ENCODE measurements around the gene CXXC5. TPM values are rescaled to one million over a fixed set of nuclear protein-coding genes. Genes with fewer than 3 reads are reported as not detected.
A peak's percentile ranks its signal among the peaks of the same experiment; 100 is the strongest.

CXXC5 gene
- total RNA-seq, 1 experiment from 2014 or later, result 85.0 TPM

GRCh38 chr5:139711067-139711905 is 63.1 kb downstream of the CXXC5 start:
- no peaks in the 10 kb centered on the region for H3K36me3 ChIP-seq (ENCODE audit: control insufficient read depth, insufficient read depth, low read length)
- POLR2A ChIA-PET, result interaction anchor here (0.6 kb wide), 2 partner anchors 12 to 229 kb away, joined by 3 to 6 read pairs; partner anchors contain the start of gene STING1
- in situ Hi-C loops (cut with HindIII; ENCODE audit: low pct_unique_long_range_greater_than_20kb, low sequenced_read_pairs) (no loop called here), intact Hi-C loops (cut with micrococcal nuclease; ENCODE audit: unreplicated experiment) (no loop called here)
- CTCF ChIA-PET, result interaction anchor here (0.7 to 1.1 kb wide), 3 partner anchors 9 to 63 kb away, joined by 3 to 7 read pairs (median 4); partner anchors contain the start of gene CXXC5
- peak overlapping the region; percentile 57 to 62 for H3K4me3 ChIP-seq (ENCODE audit: low read depth in 2 of 2, low read length in 2 of 2)
- H3K27me3 ChIP-seq (ENCODE audit: control insufficient read depth, insufficient read depth, low read length), result no peaks in the 10 kb centered on the region
- no peak for DNase-seq (ENCODE audit: low read depth, low spot score)
- 0 out of 2 replicates have a peak overlapping the region, but pooled peaks have one; percentile 17 for H3K27ac ChIP-seq (ENCODE audit: low read length)
- no peak for TF ChIP-seq TCF7L2 (IDR thresholded peaks at IDR 0.05; ENCODE audit: low read depth, low read length)
- 0 out of 2 replicates have a peak, but pooled peaks have one; percentile 14 for TF ChIP-seq SIN3A (IDR thresholded peaks at IDR 0.05; ENCODE audit: borderline replicate concordance, insufficient read depth, low read depth, low read length)
- no peak for TF ChIP-seq POLR2AphosphoS5 (IDR thresholded peaks at IDR 0.05; ENCODE audit: low read depth, low read length)
- TF ChIP-seq, protein P1, sequence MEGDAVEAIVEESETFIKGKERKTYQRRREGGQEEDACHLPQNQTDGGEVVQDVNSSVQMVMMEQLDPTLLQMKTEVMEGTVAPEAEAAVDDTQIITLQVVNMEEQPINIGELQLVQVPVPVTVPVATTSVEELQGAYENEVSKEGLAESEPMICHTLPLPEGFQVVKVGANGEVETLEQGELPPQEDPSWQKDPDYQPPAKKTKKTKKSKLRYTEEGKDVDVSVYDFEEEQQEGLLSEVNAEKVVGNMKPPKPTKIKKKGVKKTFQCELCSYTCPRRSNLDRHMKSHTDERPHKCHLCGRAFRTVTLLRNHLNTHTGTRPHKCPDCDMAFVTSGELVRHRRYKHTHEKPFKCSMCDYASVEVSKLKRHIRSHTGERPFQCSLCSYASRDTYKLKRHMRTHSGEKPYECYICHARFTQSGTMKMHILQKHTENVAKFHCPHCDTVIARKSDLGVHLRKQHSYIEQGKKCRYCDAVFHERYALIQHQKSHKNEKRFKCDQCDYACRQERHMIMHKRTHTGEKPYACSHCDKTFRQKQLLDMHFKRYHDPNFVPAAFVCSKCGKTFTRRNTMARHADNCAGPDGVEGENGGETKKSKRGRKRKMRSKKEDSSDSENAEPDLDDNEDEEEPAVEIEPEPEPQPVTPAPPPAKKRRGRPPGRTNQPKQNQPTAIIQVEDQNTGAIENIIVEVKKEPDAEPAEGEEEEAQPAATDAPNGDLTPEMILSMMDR (IDR thresholded peaks at IDR 0.05), result no peak; the same call in 1 of the 2 replicates
- TF ChIP-seq REST (IDR thresholded peaks at IDR 0.05; ENCODE audit: insufficient read depth in 1 of 2, low read depth in 2 of 2, low read length in 1 of 2), result no peak
- no peaks in the 10 kb centered on the region for H3K9me3 ChIP-seq (ENCODE audit: control insufficient read depth, insufficient read depth, low read depth, low read length)
- peak; percentile 52 for ATAC-seq
- no TSS peak for BruUV-seq (replicated peaks)
- H3K4me1 ChIP-seq (ENCODE audit: control insufficient read depth, insufficient read depth, low read length), result peaks cover 26% of the 10 kb centered on the region

GRCh38 chr5:139711906-139712224 is 63.7 kb downstream of the CXXC5 start:
- no peaks in the 10 kb centered on the region for H3K36me3 ChIP-seq (ENCODE audit: control insufficient read depth, insufficient read depth, low read length)
- BruUV-seq (replicated peaks), result no TSS peak
- ATAC-seq (no peak), DNase-seq (ENCODE audit: low read depth, low spot score) (no peak)
- no peaks in the 10 kb centered on the region for H3K27me3 ChIP-seq (ENCODE audit: control insufficient read depth, insufficient read depth, low read length)
- no peak for TF ChIP-seq SIN3A (IDR thresholded peaks at IDR 0.05; ENCODE audit: borderline replicate concordance, insufficient read depth, low read depth, low read length)
- no peak for TF ChIP-seq POLR2AphosphoS5 (IDR thresholded peaks at IDR 0.05; ENCODE audit: low read depth, low read length)
- TF ChIP-seq TCF7L2 (IDR thresholded peaks at IDR 0.05; ENCODE audit: low read depth, low read length), result no peak
- TF ChIP-seq, protein P1 (IDR thresholded peaks at IDR 0.05), result no peak
- TF ChIP-seq REST (IDR thresholded peaks at IDR 0.05; ENCODE audit: insufficient read depth in 1 of 2, low read depth in 2 of 2, low read length in 1 of 2), result no peak
- H3K4me3 ChIP-seq (ENCODE audit: low read depth in 2 of 2, low read length in 2 of 2), result no peak overlapping the region; a peak in 2 of 4 replicates
- H3K27ac ChIP-seq (ENCODE audit: low read length), result no peak overlapping the region
- POLR2A ChIA-PET, result interaction anchor here (0.6 kb wide), 1 partner anchor 23 kb away, joined by 3 read pairs; no protein-coding TSS in a partner anchor
- CTCF ChIA-PET, result interaction anchor here (0.6 kb wide), 1 partner anchor 76 kb away, joined by 3 read pairs; no protein-coding TSS in a partner anchor
- H3K9me3 ChIP-seq (ENCODE audit: control insufficient read depth, insufficient read depth, low read depth, low read length), result no peaks in the 10 kb centered on the region
- intact Hi-C loops (cut with micrococcal nuclease; ENCODE audit: unreplicated experiment) (no loop called here), in situ Hi-C loops (cut with HindIII; ENCODE audit: low pct_unique_long_range_greater_than_20kb, low sequenced_read_pairs) (no loop called here)
- peaks cover 26% of the 10 kb centered on the region for H3K4me1 ChIP-seq (ENCODE audit: control insufficient read depth, insufficient read depth, low read length)

All from Panc1 (cell line).